HG03521 (cell line): ENCODE measurements around the gene LRRC72.
"Not testable (repeated sequence)": the region's sequence is repeated elsewhere in the genome, so short reads cannot be mapped to it uniquely, and the experiment has no call there.

ENCODE experiments used
- ATAC-seq: cut with Tn5 transposase; IDR thresholded peaks from one replicate; pipeline ENCODE4 v1.9.1; 2021; ENCODE audit warnings: mild to moderate bottlenecking, moderate library complexity; ENCODE audit not compliant: unreplicated experiment

LRRC72 gene

DNA sequence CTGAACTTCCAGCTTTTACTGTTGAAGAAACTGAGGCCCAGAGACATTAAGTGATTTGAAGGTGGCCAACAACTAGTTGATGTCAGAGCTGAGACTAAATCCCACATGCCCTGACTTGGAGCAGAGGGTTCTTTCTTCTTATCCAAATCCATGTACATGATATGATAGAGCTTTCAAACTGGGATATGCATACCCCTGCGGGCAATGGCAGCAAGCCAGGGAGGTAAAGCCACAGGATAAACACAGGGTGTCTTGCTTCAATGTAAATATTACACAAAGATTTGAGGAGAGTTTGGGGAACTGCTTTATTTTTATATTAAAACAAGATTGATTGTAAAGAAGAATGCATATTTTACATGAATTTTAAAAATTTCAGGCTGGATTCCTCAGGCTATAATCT is 2.3 kb upstream of the LRRC72 start:
- ATAC-seq: no peak

DNA sequence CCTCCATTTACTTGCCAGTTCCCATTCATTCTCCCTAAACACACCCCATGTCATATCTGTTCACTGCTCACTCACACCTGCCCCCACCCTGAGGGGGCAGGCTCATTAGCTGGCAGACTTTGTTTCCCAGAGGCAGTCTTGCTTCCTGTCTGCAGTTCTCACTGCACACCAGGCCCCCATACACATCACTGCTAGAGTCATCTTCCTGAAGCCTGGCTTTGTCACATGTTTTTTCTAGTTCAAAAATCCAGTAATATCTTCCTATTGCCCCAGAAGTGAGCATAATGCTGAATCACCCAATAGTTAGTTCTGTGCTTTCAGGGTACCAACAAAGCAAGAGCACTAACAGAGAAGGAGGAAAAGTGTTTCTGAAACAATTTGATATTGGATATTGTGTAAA is 1.9 kb downstream of the LRRC72 start:
- no peak for ATAC-seq

DNA sequence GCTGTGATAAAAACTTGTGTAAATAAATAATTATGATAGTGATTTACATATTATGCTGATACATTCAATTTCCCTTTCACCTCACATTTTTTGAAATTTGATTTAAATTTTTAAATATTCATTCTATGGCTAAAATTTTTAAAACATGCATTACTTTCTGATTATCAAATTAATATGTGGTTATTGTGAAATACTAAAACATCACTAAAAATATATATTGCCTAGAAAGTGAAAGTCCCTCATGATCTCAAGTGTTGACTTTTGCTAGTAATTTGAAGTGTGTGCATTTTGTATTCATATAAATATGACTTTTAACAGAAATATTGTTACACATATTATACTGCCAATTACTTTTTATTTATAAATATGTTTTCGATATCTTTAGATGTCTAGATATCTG is 3.1 kb downstream of the LRRC72 start:
- ATAC-seq: no peak

DNA sequence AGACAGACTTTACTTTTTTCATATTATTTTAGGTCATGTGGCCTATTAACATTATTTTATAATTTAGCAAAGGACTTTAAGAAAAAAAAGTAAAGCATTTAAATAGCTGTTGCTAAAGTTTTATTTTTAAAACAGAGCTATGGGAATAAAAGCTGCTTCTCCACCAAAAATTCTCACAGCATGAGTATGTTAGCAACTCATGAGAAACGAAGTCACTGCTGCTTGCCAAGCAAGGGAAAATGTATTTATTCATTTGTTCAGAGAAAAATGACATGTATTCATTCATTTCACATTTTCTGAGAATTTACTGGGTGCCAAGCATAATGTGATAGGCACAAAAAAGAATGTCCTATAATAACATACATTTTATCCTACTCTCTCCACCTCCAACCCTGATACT is 5.1 kb downstream of the LRRC72 start:
- no peak for ATAC-seq

DNA sequence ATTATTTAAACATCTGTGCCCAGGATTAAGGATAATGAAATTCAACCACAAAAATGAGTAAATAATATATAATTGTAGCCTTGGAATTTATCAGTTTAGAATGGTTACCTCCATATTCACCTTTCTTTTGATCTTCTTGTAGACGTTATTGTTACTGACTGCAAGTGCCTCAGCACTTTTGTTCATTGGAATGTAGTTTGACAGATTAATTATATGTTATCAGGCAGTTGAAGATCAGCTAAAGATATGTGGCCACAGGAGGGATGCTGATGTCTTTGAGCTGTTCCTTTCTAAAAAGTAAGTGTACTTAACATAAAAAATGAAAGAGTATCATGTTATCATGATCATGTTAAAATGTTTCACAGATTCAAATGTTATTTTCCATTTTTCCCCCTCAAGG is 5.6 kb downstream of the LRRC72 start:
- no peak for ATAC-seq

DNA sequence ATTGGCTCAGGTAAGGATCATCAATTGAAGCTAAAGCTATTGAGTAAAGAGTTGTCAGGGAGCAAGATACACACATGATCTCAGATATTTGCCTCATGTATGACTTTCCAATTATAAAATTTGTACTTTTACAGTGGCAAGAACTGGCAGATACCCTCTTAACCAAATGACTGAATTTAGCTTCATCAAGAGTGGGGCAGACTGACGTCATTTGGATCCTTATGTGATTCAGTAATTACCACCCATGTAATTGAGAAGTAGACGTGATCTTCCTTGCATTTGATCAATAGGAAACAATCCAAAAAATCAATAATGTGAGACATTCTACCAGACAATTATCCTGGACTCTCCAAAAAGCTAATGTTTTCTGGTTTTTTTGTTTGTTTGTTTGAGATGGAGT is 8.9 kb downstream of the LRRC72 start:
- no peak for ATAC-seq

DNA sequence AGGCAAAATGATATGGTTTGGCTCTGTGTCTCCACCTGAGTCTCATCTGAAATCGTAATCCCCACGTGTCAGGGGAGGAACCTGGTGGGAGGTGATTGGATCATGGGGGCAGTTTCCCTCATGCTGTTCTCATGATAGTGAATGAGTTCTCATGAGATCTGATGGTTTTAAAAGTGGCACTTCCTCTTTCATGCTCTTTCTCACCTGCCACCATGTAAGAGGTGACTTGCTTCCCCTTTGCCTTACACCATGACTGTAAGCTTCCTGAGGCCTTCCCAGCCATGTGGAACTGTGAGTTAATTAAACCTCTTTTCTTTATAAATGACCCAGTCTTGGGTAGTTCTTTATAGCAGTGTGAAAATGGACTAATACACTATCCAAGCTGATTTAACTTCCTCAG is 13.9 kb downstream of the LRRC72 start:
- ATAC-seq: not testable (repeated sequence)

DNA sequence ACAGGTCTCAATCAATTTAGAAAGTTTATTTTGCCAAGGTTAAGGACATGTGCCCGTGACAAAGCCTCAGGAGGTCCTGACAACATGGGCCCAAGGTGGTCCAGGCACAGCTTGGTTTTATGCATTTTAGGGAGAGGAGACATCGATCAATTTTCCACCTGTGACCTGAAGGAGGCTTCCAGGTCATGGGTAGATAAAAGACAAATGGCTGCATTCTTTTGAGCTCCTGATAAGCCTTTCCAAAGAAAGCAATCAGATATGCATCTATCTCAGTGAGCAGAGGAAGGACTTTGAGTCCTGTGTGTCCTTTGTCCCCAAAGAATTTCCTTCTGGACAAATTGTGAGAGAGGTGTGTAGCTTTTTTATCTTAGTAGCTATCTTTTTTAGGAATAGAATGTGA is 15.8 kb downstream of the LRRC72 start:
- ATAC-seq: no peak

DNA sequence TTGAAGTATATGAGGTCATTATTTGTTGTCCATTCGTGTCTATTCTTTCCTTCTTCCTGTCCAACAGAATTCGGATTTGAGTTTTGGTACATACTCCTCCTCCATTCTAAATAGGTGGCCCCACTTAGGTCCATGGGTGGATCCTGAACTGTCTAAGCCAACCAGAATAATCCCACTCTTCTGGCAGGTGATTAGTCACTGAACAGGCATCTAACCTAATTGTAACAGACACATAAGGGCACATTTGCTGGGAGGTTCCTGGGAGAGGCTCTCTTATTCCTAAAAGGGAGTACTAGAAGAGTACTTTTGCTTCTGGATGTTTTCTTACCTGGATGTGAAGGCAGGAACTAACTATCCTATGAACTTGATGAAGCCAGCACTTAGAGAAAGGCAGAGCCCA is 16.8 kb downstream of the LRRC72 start:
- ATAC-seq: no peak

DNA sequence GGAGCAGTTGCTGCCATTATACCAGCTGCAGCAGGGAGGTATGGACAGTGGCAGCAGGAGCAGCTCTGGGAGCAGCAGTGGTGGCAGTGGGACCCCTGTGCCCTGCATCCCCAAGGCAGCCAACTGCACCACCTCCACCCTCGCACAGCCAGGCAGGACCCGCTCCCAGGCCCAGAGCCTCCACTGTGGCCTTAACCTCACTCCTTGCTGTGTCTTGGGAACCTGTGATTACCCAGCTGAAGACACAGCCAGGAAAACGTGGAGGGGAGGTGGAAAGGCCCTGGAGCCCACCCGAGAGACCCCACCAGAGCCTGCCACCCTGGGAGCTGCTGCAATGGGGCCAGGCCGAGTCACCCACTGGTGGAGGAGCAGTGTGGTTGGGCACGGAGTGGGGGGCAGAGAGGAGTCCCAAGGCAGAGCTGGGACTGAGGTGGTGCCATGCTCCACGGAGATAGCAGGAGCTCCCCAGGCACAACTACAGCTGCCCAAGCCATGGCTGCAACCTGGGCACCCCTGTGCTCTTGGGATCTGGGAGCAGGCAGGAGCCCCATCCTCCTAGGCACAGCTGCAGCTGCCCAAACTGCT is 20.4 kb downstream of the LRRC72 start:
- ATAC-seq: no peak

DNA sequence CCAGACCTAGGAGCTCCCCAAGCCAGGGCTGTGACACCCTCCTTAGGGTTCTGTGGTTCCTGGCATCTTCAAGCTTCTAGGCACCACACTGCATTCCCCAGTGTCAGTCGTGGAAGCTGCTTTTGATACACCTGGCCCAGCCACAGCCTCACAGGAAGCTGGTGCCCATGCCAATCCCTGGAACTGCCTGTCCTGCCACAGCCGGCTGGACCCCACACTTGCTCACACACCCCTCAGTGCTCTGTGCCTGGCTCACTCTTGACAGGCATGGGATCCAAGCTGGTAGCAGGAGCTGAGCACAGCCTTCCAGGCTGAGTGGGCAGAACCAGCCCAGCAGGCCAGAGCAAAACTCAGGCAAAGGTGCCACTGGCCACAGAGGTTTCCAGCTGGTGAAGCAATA is 21.8 kb downstream of the LRRC72 start:
- ATAC-seq: no peak

DNA sequence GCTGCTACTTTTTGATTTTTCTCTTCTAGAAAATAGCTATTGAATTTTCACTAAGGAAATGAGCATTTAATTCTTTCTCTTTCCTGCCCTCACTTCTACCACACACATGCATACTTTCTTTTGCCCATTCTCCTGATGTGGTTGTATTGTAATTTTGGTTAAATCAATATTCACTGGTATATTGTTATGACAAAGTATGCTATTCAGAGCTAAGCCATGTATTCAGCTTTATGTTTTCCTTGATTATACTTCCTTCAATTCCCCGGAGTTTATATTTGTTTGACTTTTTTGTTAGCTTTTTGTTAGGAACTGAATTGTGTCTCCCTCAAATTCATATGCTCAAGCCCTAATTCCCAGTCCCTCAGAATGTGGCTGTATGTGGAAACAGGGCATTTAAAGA is 24.0 kb downstream of the LRRC72 start:
- no peak for ATAC-seq

DNA sequence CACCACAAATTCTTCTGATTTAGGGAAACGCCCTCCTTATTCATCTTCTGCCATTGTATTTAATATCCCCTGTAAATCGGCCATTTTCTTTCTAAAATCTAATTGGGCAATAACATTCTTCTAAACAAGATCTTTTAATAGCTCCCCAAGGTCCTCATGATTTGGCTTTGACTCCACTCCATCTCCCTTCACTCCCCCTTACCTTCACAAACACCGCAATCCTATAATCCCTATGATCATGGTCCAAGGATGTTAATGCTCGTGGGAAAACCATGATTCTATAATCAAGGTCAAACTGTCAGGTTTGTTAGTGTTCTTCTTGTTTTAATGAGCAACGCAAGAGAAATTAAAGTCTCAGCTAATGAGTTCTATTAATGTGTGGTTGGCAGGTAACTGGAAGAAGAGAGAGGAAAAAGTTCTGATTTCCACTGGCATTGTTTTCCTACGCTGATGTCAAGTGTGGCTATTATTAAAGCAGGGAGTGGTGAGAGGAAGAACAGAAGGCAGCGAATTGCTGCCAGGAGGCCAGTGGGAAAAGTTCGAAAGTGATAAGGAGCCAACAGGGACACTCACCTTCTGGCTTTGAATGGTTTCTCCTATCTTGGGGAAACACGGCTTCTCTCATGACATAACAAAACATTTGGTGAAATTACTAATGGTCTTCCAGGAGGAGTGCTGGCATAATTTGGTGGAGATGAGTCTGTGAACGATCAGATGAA is 28.1 kb downstream of the LRRC72 start:
- no peak for ATAC-seq

DNA sequence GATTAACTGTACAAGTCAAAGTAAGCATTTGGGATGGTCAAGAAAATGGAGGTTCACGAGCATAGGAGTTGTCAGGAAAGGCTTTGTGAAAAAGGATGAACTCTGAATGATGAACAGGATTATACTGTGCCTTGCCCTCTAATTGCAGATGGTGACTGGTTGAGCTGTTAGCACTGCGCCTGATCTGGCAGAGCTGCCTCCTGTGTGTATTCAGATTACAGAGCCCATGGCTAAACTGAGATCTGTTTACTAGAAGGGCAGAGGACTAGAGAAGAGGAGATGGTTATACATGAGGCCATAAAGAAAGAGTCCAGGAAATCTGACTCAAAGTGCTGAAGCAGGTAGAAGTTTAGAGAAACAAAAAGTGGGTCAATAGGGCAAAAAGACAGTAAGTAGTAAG is 29.7 kb downstream of the LRRC72 start:
- no peak for ATAC-seq

DNA sequence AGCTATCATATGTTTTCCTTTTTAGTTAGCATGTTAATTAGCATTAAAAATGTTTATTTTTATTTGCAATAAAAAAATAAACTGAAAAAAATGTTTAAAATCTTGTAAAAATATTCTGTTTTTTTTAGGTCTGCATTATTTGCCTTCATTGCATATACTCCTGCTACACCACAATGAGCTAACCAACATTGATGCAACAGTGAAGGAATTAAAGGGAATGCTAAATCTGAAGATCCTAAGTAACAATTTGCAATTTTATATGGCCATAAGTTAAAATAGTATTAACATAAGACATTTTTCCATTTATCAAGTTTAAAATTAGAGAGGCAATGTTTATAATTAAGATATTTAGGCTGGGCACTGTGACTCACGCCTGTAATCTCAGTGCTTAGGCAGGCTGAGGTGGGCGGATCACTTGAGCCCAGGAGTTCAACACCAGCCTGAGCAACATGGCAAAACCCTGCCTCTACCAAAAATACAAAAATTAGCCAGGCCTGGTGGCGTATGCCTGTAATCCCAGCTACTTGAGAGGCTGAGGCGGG is 32.2 kb downstream of the LRRC72 start:
- ATAC-seq: no peak

DNA sequence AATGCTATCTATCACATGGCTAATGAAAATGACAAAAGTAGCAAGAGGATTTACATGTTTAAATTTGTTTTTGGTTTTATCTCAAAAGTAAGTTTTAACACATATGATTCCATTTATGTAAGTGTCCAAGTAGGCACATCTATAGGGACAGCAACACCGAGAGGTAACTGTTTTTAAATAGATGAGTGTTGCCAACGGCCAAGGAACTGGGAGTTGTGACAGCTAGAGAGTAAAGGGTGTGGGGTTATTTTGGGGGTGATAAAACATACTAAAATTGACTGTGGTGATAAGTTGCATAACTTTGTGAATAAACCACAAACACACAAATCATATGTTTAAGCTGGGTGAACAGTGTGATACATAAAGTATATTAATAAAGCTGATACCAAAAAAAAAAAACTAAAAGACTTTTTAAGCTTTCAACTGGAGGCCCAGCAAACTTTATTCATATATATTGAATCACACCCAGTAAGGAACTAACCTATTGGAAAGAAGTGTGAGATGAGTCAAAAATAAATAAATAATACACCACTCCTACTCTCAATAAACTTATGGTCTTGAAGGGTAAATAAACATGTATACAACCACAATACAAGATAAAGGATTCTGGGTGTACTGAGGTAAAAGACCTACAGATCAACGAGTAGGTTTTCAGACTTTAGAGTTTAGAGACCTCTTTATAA is 33.0 kb downstream of the LRRC72 start:
- no peak for ATAC-seq

DNA sequence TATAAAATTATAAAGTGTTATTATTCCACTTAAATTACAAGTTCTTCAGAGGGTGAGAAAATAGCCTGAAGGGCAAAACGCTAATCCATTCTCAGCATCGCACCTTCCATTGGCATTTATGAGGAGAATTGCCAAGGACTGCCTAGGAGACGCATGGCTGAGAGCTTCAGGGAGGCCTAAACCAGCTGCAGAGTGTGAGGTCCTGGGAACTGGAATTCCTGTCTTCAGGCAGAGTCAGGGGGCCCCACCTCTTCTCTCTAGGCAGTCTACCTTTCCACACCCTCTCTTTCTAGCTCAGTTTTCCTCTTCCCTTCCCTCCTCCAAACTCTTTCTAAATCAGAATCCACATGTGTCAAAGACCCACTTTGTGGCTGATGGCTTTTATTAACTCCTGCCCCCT is 35.3 kb downstream of the LRRC72 start:
- ATAC-seq: no peak

DNA sequence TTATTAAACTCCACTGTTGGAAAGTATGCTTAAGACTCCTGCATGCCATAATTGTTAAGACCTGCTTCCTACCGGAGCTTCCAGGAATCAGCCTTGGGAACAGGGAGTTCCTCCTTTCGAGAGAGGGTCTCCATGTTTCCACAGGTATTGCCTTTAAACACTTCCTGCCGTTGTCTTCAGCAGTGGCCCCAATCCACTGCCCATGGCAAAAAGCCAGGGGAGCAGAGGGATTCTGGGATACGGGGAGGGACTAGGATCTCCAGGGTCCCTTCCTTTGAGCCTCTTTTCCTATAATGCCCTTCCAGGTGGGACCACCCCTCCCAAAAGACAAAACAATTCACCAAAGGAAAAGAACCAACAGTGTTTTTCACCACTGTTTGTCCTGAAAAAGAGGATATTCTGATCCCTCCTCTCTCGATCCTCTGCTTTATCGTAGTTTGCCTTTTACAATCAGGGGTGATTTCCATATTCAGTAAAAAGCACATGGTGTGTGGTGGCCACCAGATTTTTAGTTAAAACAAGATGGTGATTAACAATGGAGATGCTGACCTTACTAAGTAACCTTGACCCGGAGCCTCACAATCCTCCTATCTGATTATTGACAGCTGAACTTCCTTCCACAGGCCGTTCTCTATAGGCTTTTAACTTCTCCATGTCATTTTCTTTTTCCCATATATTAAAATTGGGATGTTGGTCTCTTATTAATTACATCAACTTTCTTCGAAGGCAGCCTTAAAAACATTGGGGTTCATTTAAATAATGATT is 36.0 kb downstream of the LRRC72 start:
- ATAC-seq: no peak

DNA sequence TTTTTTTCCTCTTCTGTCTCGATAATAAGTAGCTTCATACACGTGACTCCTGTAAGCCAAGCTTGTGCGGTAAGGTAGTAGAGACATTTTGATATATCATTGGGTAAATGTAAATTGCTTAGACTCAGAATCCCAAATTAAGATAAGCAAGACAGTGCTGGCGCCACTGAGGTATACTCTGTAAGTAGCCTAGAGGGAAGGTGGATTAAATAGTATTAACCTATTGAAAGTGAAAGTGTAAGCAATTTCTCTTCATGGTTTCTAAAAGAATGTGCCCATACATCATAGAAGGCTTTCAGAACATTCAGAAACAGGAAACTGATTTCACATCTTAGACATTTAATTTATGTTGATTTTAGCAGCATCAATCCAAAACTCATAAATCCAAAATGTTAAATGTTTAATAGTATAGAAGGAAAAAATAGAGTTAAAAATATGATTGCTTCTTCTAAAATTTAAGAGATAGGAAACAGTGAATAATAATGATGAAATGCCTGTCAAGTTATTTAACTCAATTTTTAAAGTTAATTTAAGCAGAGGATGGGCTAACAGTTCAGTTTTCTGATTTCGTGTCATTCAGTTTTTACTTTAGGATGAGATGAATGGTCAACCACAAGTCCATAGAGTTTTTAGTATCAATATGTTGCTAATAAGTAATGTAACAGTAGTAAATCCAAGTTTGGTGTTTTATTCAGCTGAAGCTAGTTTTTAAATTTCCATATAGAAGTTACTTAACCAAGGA is 36.8 kb downstream of the LRRC72 start:
- ATAC-seq: peak; percentile 69

DNA sequence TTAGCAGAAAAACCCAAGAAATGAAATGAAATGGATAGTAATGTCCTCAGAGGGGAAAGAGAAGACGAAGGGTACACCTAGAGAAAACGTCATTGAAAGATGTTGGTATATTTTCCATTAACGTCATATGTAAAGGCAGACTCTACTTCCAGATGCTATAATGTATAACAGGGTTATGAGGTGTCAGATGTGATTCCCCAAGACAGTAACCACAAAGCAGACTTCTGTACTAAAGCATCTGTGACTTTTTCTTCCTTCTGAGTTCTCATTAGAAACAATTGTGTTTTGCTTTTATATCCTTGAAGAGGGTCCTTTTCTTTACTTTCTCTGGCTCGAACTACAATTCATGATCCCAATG is 37.4 kb downstream of the LRRC72 start:
- no peak for ATAC-seq

DNA sequence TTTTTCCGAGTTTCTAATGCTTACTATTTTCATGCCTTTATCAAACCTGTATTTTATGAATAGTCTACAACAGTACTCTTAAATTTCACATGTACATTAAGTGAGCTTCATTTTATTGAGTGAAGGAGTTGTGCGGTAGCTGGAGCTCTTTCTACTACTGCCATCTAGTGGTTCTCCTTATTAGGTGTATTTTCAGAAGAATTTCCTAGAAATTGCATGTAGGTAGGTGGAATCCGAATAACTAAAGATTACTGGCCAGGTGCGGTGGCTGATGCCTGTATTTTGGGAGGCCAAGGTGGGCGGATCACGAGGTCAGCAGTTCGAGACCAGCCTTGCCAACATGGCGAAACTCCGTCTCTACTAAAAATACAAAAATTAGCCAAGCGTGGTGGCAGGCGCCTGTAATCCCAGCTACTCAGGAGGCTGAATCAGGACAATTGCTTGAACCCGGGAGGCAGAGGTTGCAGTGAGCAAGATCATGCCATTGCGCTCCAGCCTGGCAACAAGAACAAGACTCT is 38.3 kb downstream of the LRRC72 start:
- ATAC-seq: no peak
